Measurements from ENCODE around the gene PTPRU. TPM values are rescaled to one million over a fixed set of nuclear protein-coding genes. Genes with fewer than 3 reads are reported as not detected.

Gene PTPRU
- total RNA-seq, 1 experiment from 2014 or later: 41.4 TPM

DNA sequence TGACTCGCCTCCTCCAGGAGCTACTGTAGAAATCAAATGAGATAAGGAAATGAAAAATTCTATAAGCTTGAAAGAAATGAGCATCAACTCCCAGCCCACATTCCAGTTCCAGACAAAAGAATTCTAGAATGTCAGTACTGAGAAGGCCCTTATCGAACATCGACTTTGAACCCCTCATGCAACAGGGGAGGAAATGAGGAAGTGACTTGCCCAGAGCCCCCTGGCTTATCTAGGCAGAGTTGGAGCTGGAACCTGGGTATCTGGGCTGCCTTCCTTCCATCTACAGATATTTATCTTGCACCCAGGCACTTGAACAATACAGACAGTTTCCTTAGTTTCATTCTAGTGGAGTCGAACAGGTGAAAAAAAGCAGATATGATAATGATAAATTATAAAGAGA, 27.9 kb upstream of the PTPRU start:
- Mint-ChIP-seq H3K4me1 (ENCODE audit: low read depth, unreplicated experiment) (no peaks in the 10 kb centered on the region), H3K27ac (ENCODE audit: unreplicated experiment) (peak overlapping the region; percentile 27), H3K9me3 (ENCODE audit: unreplicated experiment) (no peaks in the 10 kb centered on the region), H3K27me3 (ENCODE audit: insufficient read depth, unreplicated experiment) (no peaks in the 10 kb centered on the region), H3K4me3 (ENCODE audit: unreplicated experiment) (no peak overlapping the region), H3K36me3 (ENCODE audit: insufficient read depth, unreplicated experiment) (peaks cover 8% of the 10 kb centered on the region)
- Histone ChIP-seq H3K36me3 (ENCODE audit: control insufficient read depth, insufficient read depth, low read length) (no peaks in the 10 kb centered on the region), H3K4me1 (peaks cover 12% of the 10 kb centered on the region; the same call in 1 of the 2 replicates), H3K9me3 (no peaks in the 10 kb centered on the region), H3K4me3 (ENCODE audit: low read depth, low read length) (no peak overlapping the region), H3K27me3 (replicated peaks; ENCODE audit: control insufficient read depth, insufficient read depth, low read length) (no peaks in the 10 kb centered on the region)
- CTCF ChIA-PET: interaction anchor here (1.7 kb wide), 1 partner anchor 11 kb away, joined by 5 read pairs; no protein-coding TSS in a partner anchor
- DNase-seq: peak; percentile 13 to 43
- POLR2A ChIA-PET: no interaction called here
- intact Hi-C loops (cut with micrococcal nuclease; ENCODE audit: unreplicated experiment): no loop called here
- BruUV-seq (replicated peaks): no TSS peak
- TF ChIP-seq, protein P1, sequence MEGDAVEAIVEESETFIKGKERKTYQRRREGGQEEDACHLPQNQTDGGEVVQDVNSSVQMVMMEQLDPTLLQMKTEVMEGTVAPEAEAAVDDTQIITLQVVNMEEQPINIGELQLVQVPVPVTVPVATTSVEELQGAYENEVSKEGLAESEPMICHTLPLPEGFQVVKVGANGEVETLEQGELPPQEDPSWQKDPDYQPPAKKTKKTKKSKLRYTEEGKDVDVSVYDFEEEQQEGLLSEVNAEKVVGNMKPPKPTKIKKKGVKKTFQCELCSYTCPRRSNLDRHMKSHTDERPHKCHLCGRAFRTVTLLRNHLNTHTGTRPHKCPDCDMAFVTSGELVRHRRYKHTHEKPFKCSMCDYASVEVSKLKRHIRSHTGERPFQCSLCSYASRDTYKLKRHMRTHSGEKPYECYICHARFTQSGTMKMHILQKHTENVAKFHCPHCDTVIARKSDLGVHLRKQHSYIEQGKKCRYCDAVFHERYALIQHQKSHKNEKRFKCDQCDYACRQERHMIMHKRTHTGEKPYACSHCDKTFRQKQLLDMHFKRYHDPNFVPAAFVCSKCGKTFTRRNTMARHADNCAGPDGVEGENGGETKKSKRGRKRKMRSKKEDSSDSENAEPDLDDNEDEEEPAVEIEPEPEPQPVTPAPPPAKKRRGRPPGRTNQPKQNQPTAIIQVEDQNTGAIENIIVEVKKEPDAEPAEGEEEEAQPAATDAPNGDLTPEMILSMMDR (IDR thresholded peaks at IDR 0.05; ENCODE audit: insufficient read depth in 1 of 2, low read depth in 1 of 2, low read length in 1 of 2, severe bottlenecking in 1 of 2, unreplicated experiment in 1 of 2): no peak

DNA sequence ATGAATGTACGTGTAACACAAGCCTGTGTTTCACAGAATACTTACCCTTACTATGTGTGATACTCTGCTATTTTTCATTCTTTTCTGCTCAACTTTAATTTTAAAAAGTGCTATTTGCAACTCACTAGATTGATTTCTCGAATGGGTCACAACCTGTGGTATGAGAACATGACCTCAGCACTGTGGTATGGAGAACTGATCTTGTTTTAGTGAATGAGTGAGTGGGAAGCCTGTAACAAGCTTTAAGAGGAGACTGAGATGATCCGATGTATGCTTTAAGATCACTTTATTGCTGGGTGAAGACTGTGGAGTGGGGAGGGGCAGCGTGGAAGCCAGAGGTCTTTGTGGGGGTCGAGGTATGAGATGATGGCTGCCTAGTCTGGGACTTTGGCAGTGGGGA, 27.1 kb upstream of the PTPRU start:
- Histone ChIP-seq H3K9me3 (no peaks in the 10 kb centered on the region), H3K4me3 (ENCODE audit: low read depth, low read length) (no peak overlapping the region), H3K27me3 (replicated peaks; ENCODE audit: control insufficient read depth, insufficient read depth, low read length) (no peaks in the 10 kb centered on the region), H3K4me1 (peaks cover 12% of the 10 kb centered on the region; the same call in 1 of the 2 replicates), H3K36me3 (ENCODE audit: control insufficient read depth, insufficient read depth, low read length) (no peaks in the 10 kb centered on the region)
- no peaks in the 10 kb centered on the region for H3K9me3 Mint-ChIP-seq (ENCODE audit: unreplicated experiment)
- no peak for DNase-seq
- no peaks in the 10 kb centered on the region for H3K27me3 Mint-ChIP-seq (ENCODE audit: insufficient read depth, unreplicated experiment)
- TF ChIP-seq, protein P1 (IDR thresholded peaks at IDR 0.05; ENCODE audit: insufficient read depth in 1 of 2, low read depth in 1 of 2, low read length in 1 of 2, severe bottlenecking in 1 of 2, unreplicated experiment in 1 of 2): no peak
- ChIA-PET CTCF (interaction anchor here (1.7 kb wide), 1 partner anchor 11 kb away, joined by 5 read pairs; no protein-coding TSS in a partner anchor), POLR2A (no interaction called here)
- H3K27ac Mint-ChIP-seq (ENCODE audit: unreplicated experiment): peak overlapping the region; percentile 39
- H3K36me3 Mint-ChIP-seq (ENCODE audit: insufficient read depth, unreplicated experiment): peaks cover 12% of the 10 kb centered on the region
- intact Hi-C loops (cut with micrococcal nuclease; ENCODE audit: unreplicated experiment): no loop called here
- H3K4me1 Mint-ChIP-seq (ENCODE audit: low read depth, unreplicated experiment): no peaks in the 10 kb centered on the region
- BruUV-seq (replicated peaks): no TSS peak
- H3K4me3 Mint-ChIP-seq (ENCODE audit: unreplicated experiment): no peak overlapping the region

DNA sequence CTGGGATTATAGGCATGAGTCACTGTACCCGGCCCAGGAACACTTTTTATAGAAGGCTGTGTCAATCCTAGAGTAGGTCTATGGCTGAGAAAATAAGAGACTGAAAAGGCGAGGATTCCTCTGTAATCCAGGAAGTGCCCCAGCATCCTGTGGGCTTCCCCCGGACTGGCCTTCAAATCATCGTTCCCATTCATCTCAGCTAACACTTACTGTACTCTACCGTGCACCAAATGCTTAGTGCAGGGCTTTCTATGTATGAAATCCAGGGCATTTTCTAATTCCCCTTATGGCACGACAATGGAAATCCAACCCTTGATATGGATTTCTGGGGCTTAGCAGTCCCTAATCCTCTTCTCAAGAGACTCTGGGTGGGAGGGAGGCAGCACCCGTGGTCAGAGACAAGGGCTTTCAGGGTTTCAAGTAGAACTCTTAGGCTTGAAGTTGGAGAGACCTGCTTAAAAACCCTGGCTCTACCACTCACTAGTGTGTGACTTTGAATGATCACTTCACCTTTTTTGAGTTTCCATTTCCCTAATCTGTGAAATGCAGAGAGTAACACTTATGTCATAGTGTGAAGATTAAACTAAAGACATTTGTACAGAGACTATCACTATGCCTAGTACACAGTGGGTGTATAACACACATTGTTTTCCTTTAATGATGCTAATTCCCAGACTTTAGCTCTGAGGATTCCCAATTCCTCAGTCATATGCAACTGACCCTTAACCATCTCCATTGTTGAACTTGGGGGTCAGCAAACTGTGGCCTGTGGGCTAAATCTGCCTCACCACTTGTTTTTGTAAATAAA, 25.8 kb upstream of the PTPRU start:
- no TSS peak for BruUV-seq (replicated peaks)
- H3K4me3 Mint-ChIP-seq (ENCODE audit: unreplicated experiment): no peak overlapping the region
- no peak overlapping the region for H3K4me3 ChIP-seq (ENCODE audit: low read depth, low read length)
- peaks cover 17% of the 10 kb centered on the region for H3K36me3 Mint-ChIP-seq (ENCODE audit: insufficient read depth, unreplicated experiment)
- CTCF ChIA-PET: no interaction called here
- intact Hi-C loops (cut with micrococcal nuclease; ENCODE audit: unreplicated experiment): no loop called here
- H3K4me1 ChIP-seq: peaks cover 12% of the 10 kb centered on the region; the same call in 1 of the 2 replicates
- H3K9me3 ChIP-seq: no peaks in the 10 kb centered on the region
- TF ChIP-seq, protein P1 (IDR thresholded peaks at IDR 0.05; ENCODE audit: insufficient read depth in 1 of 2, low read depth in 1 of 2, low read length in 1 of 2, severe bottlenecking in 1 of 2, unreplicated experiment in 1 of 2): no peak
- H3K36me3 ChIP-seq (ENCODE audit: control insufficient read depth, insufficient read depth, low read length): no peaks in the 10 kb centered on the region
- no peaks in the 10 kb centered on the region for H3K27me3 Mint-ChIP-seq (ENCODE audit: insufficient read depth, unreplicated experiment)
- no peak overlapping the region for H3K27ac Mint-ChIP-seq (ENCODE audit: unreplicated experiment)
- DNase-seq: no peak
- H3K9me3 Mint-ChIP-seq (ENCODE audit: unreplicated experiment): no peaks in the 10 kb centered on the region
- H3K27me3 ChIP-seq (replicated peaks; ENCODE audit: control insufficient read depth, insufficient read depth, low read length): no peaks in the 10 kb centered on the region
- POLR2A ChIA-PET: no interaction called here
- no peaks in the 10 kb centered on the region for H3K4me1 Mint-ChIP-seq (ENCODE audit: low read depth, unreplicated experiment)
